Measurements from ENCODE around the gene FBXW8.
A peak's percentile ranks its signal among the peaks of the same experiment; 100 is the strongest.

Gene FBXW8

GRCh38 chr12:117015811-117016210, 105.1 kb downstream of the FBXW8 start:
- Mint-ChIP-seq H3K36me3 (ENCODE audit: low read depth) (peaks cover 91% of the 10 kb centered on the region), H3K27me3 (ENCODE audit: low read depth, poor library complexity) (peaks cover 2% of the 10 kb centered on the region), H3K27ac (no peak overlapping the region), H3K4me1 (peaks cover 8% of the 10 kb centered on the region), H3K4me3 (no peak overlapping the region), H3K9me3 (peaks cover 49% of the 10 kb centered on the region)
- no peak for TF ChIP-seq CTCF (IDR thresholded peaks at IDR 0.05)
- no peak for DNase-seq

GRCh38 chr12:117017807-117018206, 107.1 kb downstream of the FBXW8 start:
- H3K9me3 Mint-ChIP-seq: peaks cover 42% of the 10 kb centered on the region
- peaks cover 73% of the 10 kb centered on the region for H3K36me3 Mint-ChIP-seq (ENCODE audit: low read depth)
- H3K4me1 Mint-ChIP-seq: peaks cover 28% of the 10 kb centered on the region
- DNase-seq: no peak
- H3K27me3 Mint-ChIP-seq (ENCODE audit: low read depth, poor library complexity): peaks cover 3% of the 10 kb centered on the region
- H3K4me3 Mint-ChIP-seq: no peak overlapping the region
- TF ChIP-seq CTCF (IDR thresholded peaks at IDR 0.05): no peak
- H3K27ac Mint-ChIP-seq: no peak overlapping the region

GRCh38 chr12:117018276-117018675, 107.5 kb downstream of the FBXW8 start:
- Mint-ChIP-seq H3K27ac (no peak overlapping the region), H3K36me3 (ENCODE audit: low read depth) (peaks cover 69% of the 10 kb centered on the region), H3K4me1 (peaks cover 33% of the 10 kb centered on the region), H3K4me3 (no peak overlapping the region), H3K27me3 (ENCODE audit: low read depth, poor library complexity) (peaks cover 3% of the 10 kb centered on the region), H3K9me3 (peaks cover 37% of the 10 kb centered on the region)
- DNase-seq: no peak
- TF ChIP-seq CTCF (IDR thresholded peaks at IDR 0.05): no peak

GRCh38 chr12:117018685-117019084, 107.9 kb downstream of the FBXW8 start:
- no peak for DNase-seq
- Mint-ChIP-seq H3K9me3 (peaks cover 34% of the 10 kb centered on the region), H3K27me3 (ENCODE audit: low read depth, poor library complexity) (peaks cover 3% of the 10 kb centered on the region), H3K36me3 (ENCODE audit: low read depth) (peaks cover 65% of the 10 kb centered on the region), H3K27ac (no peak overlapping the region), H3K4me3 (no peak overlapping the region), H3K4me1 (peaks cover 36% of the 10 kb centered on the region)
- TF ChIP-seq CTCF (IDR thresholded peaks at IDR 0.05): no peak

- peaks cover 22% of the 10 kb centered on the region for H3K9me3 Mint-ChIP-seq
- DNase-seq: no peak
- H3K4me1 Mint-ChIP-seq: peaks cover 44% of the 10 kb centered on the region
- H3K4me3 Mint-ChIP-seq: no peak overlapping the region
- H3K27ac Mint-ChIP-seq: no peak overlapping the region
- peaks cover 53% of the 10 kb centered on the region for H3K36me3 Mint-ChIP-seq (ENCODE audit: low read depth)
- H3K27me3 Mint-ChIP-seq (ENCODE audit: low read depth, poor library complexity): peaks cover 3% of the 10 kb centered on the region
- no peak for TF ChIP-seq CTCF (IDR thresholded peaks at IDR 0.05)
Measured at GRCh38 chr12:117019866-117020265, 109.1 kb downstream of the FBXW8 start.

- H3K27ac Mint-ChIP-seq: peak overlapping the region; percentile 68
- peaks cover 14% of the 10 kb centered on the region for H3K9me3 Mint-ChIP-seq
- peaks cover 3% of the 10 kb centered on the region for H3K27me3 Mint-ChIP-seq (ENCODE audit: low read depth, poor library complexity)
- H3K4me3 Mint-ChIP-seq: no peak overlapping the region
- TF ChIP-seq CTCF (IDR thresholded peaks at IDR 0.05): no peak
- DNase-seq: no peak
- peaks cover 51% of the 10 kb centered on the region for H3K4me1 Mint-ChIP-seq
- peaks cover 51% of the 10 kb centered on the region for H3K36me3 Mint-ChIP-seq (ENCODE audit: low read depth)
Measured at GRCh38 chr12:117020536-117021220, 109.9 kb downstream of the FBXW8 start.

Measured in nephron progenitor cell (in vitro differentiated cells).